Measurements from ENCODE around the gene MTRFR. TPM values are rescaled to one million over a fixed set of nuclear protein-coding genes. Genes with fewer than 3 reads are reported as not detected.
"Not testable (repeated sequence)": the region's sequence is repeated elsewhere in the genome, so short reads cannot be mapped to it uniquely, and the experiment has no call there.

MTRFR gene
- polyA plus RNA-seq (ENCODE audit: low read depth in 6 of 6) = 10 to 100 TPM; 23.7 to 34.2 (median 30.3) TPM

GRCh38 chr12:123232807-123233504, at the start of gene MTRFR, which contains the start of gene MPHOSPH9:
TSS of gene MTRFR (plus strand) at chr12:123233436. CDS start at chr12:123253675, 20,239 bp downstream.
TSS of gene MPHOSPH9 (minus strand) at chr12:123233141. CDS start at chr12:123230364, 2,777 bp downstream.
- no peaks in the 10 kb centered on the region for H3K27me3 Mint-ChIP-seq
- H3K36me3 Mint-ChIP-seq = peaks cover 0 to 5% of the 10 kb centered on the region in 2 donors
- no peaks in the 10 kb centered on the region for H3K9me3 Mint-ChIP-seq
- H3K4me3 Mint-ChIP-seq = peak within 1 kb of the TSS; percentile 90 to 100 (median 100)
- H3K4me1 Mint-ChIP-seq = peaks cover 40 to 69% (median 65%) of the 10 kb centered on the region in 3 donors
- peak within 1 kb of the TSS; percentile 96 to 99 (median 99) for H3K27ac Mint-ChIP-seq
- peak; percentile 85 to 87 for ATAC-seq (ENCODE audit: low read depth in 2 of 2)
- DNase-seq = peak; percentile 100

DNA sequence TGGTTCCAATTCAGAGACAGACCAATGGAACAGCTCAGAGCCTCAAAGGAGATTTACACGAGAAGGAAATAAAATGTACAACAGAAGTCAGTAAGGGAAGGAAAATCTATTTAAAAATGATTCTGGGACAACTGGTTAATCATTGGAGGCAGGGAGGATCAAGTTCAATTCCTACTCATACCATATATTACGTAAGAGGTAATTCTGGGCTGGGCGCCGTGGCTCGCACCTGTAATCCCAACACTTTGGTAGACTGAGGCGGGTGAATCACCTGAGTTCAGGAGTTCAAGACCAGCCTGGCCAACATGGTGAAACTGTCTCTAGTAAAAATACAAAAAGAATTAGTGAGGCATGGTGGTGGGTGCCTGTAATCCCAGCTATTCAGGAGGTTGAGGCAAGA, 45.6 kb upstream of the MTRFR start:
- H3K9me3 Mint-ChIP-seq = no peaks in the 10 kb centered on the region
- H3K4me3 Mint-ChIP-seq = no peak overlapping the region
- H3K27me3 Mint-ChIP-seq = no peaks in the 10 kb centered on the region
- peak overlapping the region in 1 of 6 donors; percentile 96 for H3K27ac Mint-ChIP-seq
- ATAC-seq (ENCODE audit: low read depth in 2 of 2) (no peak), DNase-seq (no peak)
- H3K36me3 Mint-ChIP-seq = peaks cover 13 to 15% of the 10 kb centered on the region in 2 donors
- H3K4me1 Mint-ChIP-seq = peaks cover 0 to 4% (median 0%) of the 10 kb centered on the region in 3 donors

DNA sequence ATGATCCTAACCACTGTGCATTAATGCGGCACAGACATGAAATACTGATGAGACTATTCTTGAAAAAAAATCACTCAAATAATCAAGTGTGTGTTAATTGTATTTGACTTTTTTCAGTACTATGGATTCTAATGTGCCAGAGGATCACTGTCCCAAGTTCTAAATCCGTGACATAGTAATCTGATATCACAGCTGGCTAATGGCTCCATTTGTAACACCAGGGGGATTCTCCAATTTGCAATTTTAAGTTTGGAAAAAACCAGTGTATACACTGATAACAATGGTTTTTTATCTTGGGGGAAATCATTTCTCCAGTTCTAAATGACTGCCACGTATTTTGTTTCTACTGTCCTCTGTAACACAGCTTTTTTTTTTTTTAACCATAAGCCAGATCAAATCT, 33.3 kb upstream of the MTRFR start:
- ATAC-seq (ENCODE audit: low read depth in 2 of 2) (no peak), DNase-seq (no peak)
- peaks cover 19 to 24% of the 10 kb centered on the region in 2 donors for H3K36me3 Mint-ChIP-seq
- H3K4me1 Mint-ChIP-seq = peaks cover 0 to 3% (median 0%) of the 10 kb centered on the region in 3 donors
- H3K27ac Mint-ChIP-seq = peak overlapping the region in 3 of 6 donors; percentile 39 to 71 (median 53)
- H3K27me3 Mint-ChIP-seq = no peaks in the 10 kb centered on the region
- no peak overlapping the region for H3K4me3 Mint-ChIP-seq
- no peaks in the 10 kb centered on the region for H3K9me3 Mint-ChIP-seq

DNA sequence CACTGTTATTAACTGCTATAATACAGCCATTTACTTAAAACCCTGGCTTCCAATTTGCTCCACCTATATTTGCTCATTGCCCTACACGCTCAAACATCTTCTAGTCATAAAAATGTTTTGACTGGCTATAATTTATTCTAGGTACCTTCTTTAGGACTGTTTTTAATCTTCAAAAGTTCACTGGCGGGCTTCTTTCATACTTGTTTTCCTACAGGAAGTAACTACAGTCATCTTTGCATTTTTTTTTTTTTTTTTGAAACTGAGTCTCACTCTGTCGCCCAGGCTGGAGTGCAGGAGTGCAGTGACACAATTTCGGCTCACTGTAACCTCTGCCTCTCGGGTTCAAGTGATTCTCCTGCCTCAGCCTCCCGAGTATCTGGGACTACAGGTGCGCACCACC, 32.8 kb upstream of the MTRFR start:
- peaks cover 0 to 3% (median 0%) of the 10 kb centered on the region in 3 donors for H3K4me1 Mint-ChIP-seq
- H3K36me3 Mint-ChIP-seq = peaks cover 19 to 25% of the 10 kb centered on the region in 2 donors
- ATAC-seq (ENCODE audit: low read depth in 2 of 2) (no peak), DNase-seq (no peak)
- no peaks in the 10 kb centered on the region for H3K9me3 Mint-ChIP-seq
- peak overlapping the region in 4 of 6 donors; percentile 39 to 71 (median 48) for H3K27ac Mint-ChIP-seq
- no peak overlapping the region for H3K4me3 Mint-ChIP-seq
- H3K27me3 Mint-ChIP-seq = no peaks in the 10 kb centered on the region

GRCh38 chr12:123206794-123207193, 26.4 kb upstream of the MTRFR start:
- ATAC-seq (ENCODE audit: low read depth in 2 of 2); H3K27me3 Mint-ChIP-seq; H3K4me3 Mint-ChIP-seq; H3K4me1 Mint-ChIP-seq; DNase-seq; H3K27ac Mint-ChIP-seq; H3K9me3 Mint-ChIP-seq: not testable (repeated sequence)
- peaks cover 24 to 25% of the 10 kb centered on the region in 2 donors for H3K36me3 Mint-ChIP-seq

DNA sequence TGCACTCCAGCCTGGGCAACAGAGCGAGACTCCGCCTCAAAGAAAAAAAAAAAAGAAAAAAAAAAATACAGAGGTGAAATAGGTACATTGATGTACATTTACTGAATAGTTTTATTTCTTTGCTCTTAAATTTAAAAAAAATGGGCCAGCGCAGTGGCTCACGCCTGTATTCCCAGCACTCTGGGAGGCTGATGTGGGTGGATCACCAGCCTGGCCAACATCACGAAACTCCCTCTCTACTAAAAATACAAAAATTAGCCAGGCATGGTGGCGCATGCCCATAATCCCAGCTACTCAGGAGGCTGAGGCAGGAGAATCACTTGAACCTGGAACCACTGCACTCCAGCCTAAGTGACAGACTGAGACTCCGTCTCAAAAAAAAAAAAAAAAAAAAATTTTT, 25.4 kb upstream of the MTRFR start:
- not testable (repeated sequence) for H3K9me3 Mint-ChIP-seq; H3K27ac Mint-ChIP-seq; H3K27me3 Mint-ChIP-seq; ATAC-seq (ENCODE audit: low read depth in 2 of 2); H3K4me1 Mint-ChIP-seq; H3K4me3 Mint-ChIP-seq; DNase-seq
- H3K36me3 Mint-ChIP-seq = peaks cover 15% of the 10 kb centered on the region in 2 donors

DNA sequence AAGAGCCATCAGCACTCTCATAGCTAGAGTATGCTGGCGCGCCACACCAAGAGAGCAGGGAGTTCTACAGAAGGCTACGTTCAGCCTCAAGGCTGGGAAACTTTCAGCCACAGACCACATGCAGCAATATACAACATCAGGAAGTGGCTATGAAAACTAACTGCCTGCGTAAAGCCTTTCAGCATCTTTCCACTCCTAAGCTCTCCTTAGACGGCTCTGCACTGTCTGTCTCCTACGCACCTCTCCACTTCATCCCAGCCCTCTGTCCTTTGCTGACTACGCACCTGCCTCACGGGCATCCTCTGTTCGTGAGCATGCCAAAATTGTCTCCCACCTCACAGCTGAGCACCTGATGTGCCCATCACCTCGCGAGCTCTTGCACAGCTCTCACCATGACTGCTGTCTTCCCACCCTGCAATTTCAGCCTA, 10.0 kb upstream of the MTRFR start:
- H3K4me3 Mint-ChIP-seq = no peak overlapping the region
- H3K36me3 Mint-ChIP-seq = peaks cover 4 to 12% of the 10 kb centered on the region in 2 donors
- no peaks in the 10 kb centered on the region for H3K27me3 Mint-ChIP-seq
- peak overlapping the region in 1 of 6 donors; percentile 60 for H3K27ac Mint-ChIP-seq
- DNase-seq (no peak), ATAC-seq (ENCODE audit: low read depth in 2 of 2) (no peak)
- H3K9me3 Mint-ChIP-seq = no peaks in the 10 kb centered on the region
- H3K4me1 Mint-ChIP-seq = peaks cover 0 to 14% (median 3%) of the 10 kb centered on the region in 3 donors

GRCh38 chr12:123225443-123225842, 7.8 kb upstream of the MTRFR start:
- H3K27ac Mint-ChIP-seq = no peak overlapping the region

GRCh38 chr12:123227581-123228258, 5.5 kb upstream of the MTRFR start:
- no peak overlapping the region for H3K4me3 Mint-ChIP-seq
- no peak overlapping the region for H3K27ac Mint-ChIP-seq
- H3K4me1 Mint-ChIP-seq = peaks cover 17 to 42% (median 25%) of the 10 kb centered on the region in 3 donors
- ATAC-seq (ENCODE audit: low read depth in 2 of 2) (no peak), DNase-seq (no peak)
- H3K27me3 Mint-ChIP-seq = no peaks in the 10 kb centered on the region
- H3K36me3 Mint-ChIP-seq = no peaks in the 10 kb centered on the region
- no peaks in the 10 kb centered on the region for H3K9me3 Mint-ChIP-seq

More at GRCh38 chr12:123225443-123225842, 7.8 kb upstream of the MTRFR start:
- Mint-ChIP-seq H3K36me3 (peaks cover 4 to 12% of the 10 kb centered on the region in 2 donors), H3K27me3 (no peaks in the 10 kb centered on the region), H3K4me3 (no peak overlapping the region), H3K4me1 (peaks cover 5 to 26% (median 13%) of the 10 kb centered on the region in 3 donors), H3K9me3 (no peaks in the 10 kb centered on the region)
- DNase-seq (no peak), ATAC-seq (ENCODE audit: low read depth in 2 of 2) (no peak)

GRCh38 chr12:123229051-123229450, 4.2 kb upstream of the MTRFR start:
- Mint-ChIP-seq H3K4me1 (peaks cover 27 to 48% (median 36%) of the 10 kb centered on the region in 3 donors), H3K36me3 (peaks cover 0 to 5% of the 10 kb centered on the region in 2 donors), H3K4me3 (peak overlapping the region; percentile 19 to 82 (median 60)), H3K27ac (peak overlapping the region in 1 of 6 donors; percentile 63), H3K9me3 (no peaks in the 10 kb centered on the region), H3K27me3 (no peaks in the 10 kb centered on the region)
- ATAC-seq (ENCODE audit: low read depth in 2 of 2) = no peak
- DNase-seq = no peak

DNA sequence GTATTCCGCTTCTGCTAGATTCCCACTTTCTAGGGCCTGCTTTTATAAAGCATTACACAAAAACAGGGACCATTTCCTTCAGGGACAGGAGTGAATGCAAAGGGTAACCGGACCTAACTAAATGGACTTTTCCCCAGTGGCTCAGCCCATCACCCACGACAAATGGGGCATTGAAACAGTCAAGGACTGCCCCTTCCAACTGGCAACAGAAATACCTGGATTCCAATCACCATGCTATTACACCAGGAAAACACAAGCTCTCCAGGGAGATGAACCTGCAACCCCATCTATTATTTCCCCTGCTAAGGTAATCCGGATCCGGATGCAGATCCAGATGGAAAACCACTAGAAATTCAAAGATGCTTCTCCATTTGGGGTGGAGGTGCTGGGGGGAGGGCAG, 1.3 kb upstream of the MTRFR start:
- no peaks in the 10 kb centered on the region for H3K27me3 Mint-ChIP-seq
- peak overlapping the region in 3 of 6 donors; percentile 96 to 99 (median 99) for H3K27ac Mint-ChIP-seq
- peaks cover 0 to 5% of the 10 kb centered on the region in 2 donors for H3K36me3 Mint-ChIP-seq
- ATAC-seq (ENCODE audit: low read depth in 2 of 2) = no peak
- peaks cover 32 to 62% (median 54%) of the 10 kb centered on the region in 3 donors for H3K4me1 Mint-ChIP-seq
- DNase-seq = no peak
- H3K4me3 Mint-ChIP-seq = peak overlapping the region; percentile 90 to 100 (median 100)
- no peaks in the 10 kb centered on the region for H3K9me3 Mint-ChIP-seq

- H3K27ac Mint-ChIP-seq = peak overlapping the region; percentile 96 to 99 (median 99)
- no peaks in the 10 kb centered on the region for H3K27me3 Mint-ChIP-seq
- H3K4me1 Mint-ChIP-seq = peaks cover 34 to 66% (median 60%) of the 10 kb centered on the region in 3 donors
- DNase-seq (no peak), ATAC-seq (ENCODE audit: low read depth in 2 of 2) (no peak)
- H3K4me3 Mint-ChIP-seq = peak overlapping the region; percentile 90 to 100 (median 100)
- H3K9me3 Mint-ChIP-seq = no peaks in the 10 kb centered on the region
- H3K36me3 Mint-ChIP-seq = peaks cover 0 to 5% of the 10 kb centered on the region in 2 donors
Measured at GRCh38 chr12:123232472-123232806, 797 bp upstream of the MTRFR start.

GRCh38 chr12:123233505-123234308, 471 bp downstream of the MTRFR start:
- H3K27me3 Mint-ChIP-seq = no peaks in the 10 kb centered on the region
- peaks cover 40 to 76% (median 63%) of the 10 kb centered on the region in 3 donors for H3K4me1 Mint-ChIP-seq
- H3K36me3 Mint-ChIP-seq = peaks cover 0 to 5% of the 10 kb centered on the region in 2 donors
- H3K4me3 Mint-ChIP-seq = peak overlapping the region; percentile 90 to 100 (median 100)
- peak; percentile 13 to 15 for ATAC-seq (ENCODE audit: low read depth in 2 of 2)
- no peaks in the 10 kb centered on the region for H3K9me3 Mint-ChIP-seq
- peak overlapping the region; percentile 96 to 99 (median 99) for H3K27ac Mint-ChIP-seq
- no peak for DNase-seq
